OCI-LY3 (cell line): Measurements from ENCODE around the gene HCRTR2.

Source experiments
- H2AFZ ChIP-seq: fragments of 200-600, 300-600 bp; shearing (Covaris generic); 2 replicates; pipeline ENCODE4 v1.6.0; 2014; ENCODE audit warnings: antibody characterized with exemption, low read depth, low read length
- H3K27ac ChIP-seq: fragments of 200-600, 300-600 bp; sonication (generic); 2 replicates; pipeline ENCODE4 v1.5.1; 2014; ENCODE audit warnings: mild to moderate bottlenecking, low read length, moderate library complexity, mixed read lengths
- H3K27me3 ChIP-seq: fragments of 200-600, 300-600 bp; sonication (generic); 2 replicates; pipeline ENCODE4 v1.6.1; 2014; ENCODE audit warnings: low read depth, low read length, mixed read lengths
- H3K36me3 ChIP-seq: fragments of 200-600, 300-600 bp; sonication (generic); replicated peaks from 2 replicates; pipeline ENCODE3; 2014; ENCODE audit warnings: low read depth, low read length, mixed read lengths
- H3K4me1 ChIP-seq: fragments of 300-600, 200-600 bp; sonication (generic); 2 replicates; pipeline ENCODE4 v1.6.1; 2014; ENCODE audit warnings: low read length, mixed read lengths
- H3K4me2 ChIP-seq: fragments of 200-600, 300-600 bp; sonication (generic); 2 replicates; pipeline ENCODE4 v1.6.1; 2014; ENCODE audit warnings: low read length, mixed read lengths
- H3K4me3 ChIP-seq: fragments of 300-600, 200-600 bp; sonication (generic); 2 replicates; pipeline ENCODE4 v1.5.1; 2014; ENCODE audit warnings: antibody characterized with exemption, mild to moderate bottlenecking, low read length, moderate library complexity
- H3K79me2 ChIP-seq: fragments of 300-600, 200-600 bp; shearing (Covaris generic); 2 replicates; pipeline ENCODE4 v1.6.1; 2014; ENCODE audit warnings: mild to moderate bottlenecking, low read length, mixed read lengths
- H3K9ac ChIP-seq: fragments of 300-600, 200-600 bp; shearing (Covaris generic); 2 replicates; pipeline ENCODE4 v1.6.0; 2014; ENCODE audit warnings: mild to moderate bottlenecking, low read length, moderate library complexity
- H3K9me3 ChIP-seq: fragments of 200-600, 300-600 bp; shearing (Covaris generic); 2 replicates; pipeline ENCODE4 v1.6.1; 2014; ENCODE audit warnings: low read length, mixed read lengths; ENCODE audit not compliant: insufficient read depth
- H4K20me1 ChIP-seq: fragments of 200-600, 300-600 bp; sonication (generic); 2 replicates; pipeline ENCODE4 v1.6.1; 2016; ENCODE audit warnings: low read length, mixed read lengths; ENCODE audit not compliant: insufficient read depth
- EZH2phosphoT487 ChIP-seq: fragments of 200-600 bp; shearing (Covaris generic); IDR thresholded peaks from 2 replicates; pipeline ENCODE4 v1.6.1; 2018; ENCODE audit warnings: antibody characterized with exemption, mixed run types, low read depth
- TF ChIP-seq, protein P1 (sequence below): fragments of 200-600, 300-600 bp; sonication (generic); IDR thresholded peaks from 2 replicates; pipeline ENCODE4 v1.5.1; 2014; ENCODE audit warnings: antibody characterized with exemption, low read length, low read depth

The HCRTR2 gene

DNA sequence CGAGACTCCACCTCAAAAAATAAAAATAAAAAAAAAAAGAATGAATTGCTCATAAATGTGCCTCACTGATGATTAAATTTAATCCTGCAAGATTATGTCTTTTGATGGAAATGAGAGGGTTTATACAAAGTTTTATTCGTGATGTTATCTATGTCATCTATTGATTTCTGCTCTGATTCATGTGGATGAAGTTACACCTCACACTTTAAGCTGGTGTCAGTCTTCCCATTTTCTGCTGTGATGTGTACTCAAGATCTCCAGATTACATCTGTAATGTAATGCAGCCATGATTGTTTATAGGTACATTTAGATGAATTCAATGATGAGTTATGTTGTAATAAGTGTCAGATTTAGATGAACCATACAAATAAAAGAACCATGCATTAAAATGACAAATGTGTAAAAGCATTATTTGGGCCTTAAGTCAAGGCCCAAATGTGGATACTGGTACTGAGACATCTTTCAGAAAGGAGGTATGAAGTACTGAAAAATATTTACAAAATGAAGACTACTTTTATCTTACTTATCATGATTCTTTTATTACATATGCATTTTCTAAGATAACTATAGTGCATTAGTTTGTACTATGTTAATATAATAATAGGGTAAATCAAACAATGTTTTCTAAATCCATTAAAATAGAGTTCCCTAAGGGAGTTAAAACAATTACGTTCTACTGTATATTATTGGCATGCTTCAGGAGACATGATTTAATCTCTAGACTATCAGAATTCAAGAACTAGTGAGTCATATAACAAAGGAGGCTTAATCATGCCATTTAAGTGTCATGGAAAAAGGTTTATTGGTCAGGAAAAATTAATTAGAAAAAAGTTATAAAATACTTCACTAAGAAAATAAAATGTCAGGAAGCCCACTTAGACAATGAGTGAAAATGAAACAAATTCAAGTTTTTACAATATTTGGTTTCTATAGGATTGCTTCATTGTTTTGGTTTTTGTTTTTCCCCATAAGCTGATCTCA is 34.5 kb downstream of the HCRTR2 start:
- H3K9me3 ChIP-seq, result no peaks in the 10 kb centered on the region
- H2AFZ ChIP-seq, result no peak overlapping the region
- no peaks in the 10 kb centered on the region for H4K20me1 ChIP-seq
- no peaks in the 10 kb centered on the region for H3K79me2 ChIP-seq
- TF ChIP-seq EZH2phosphoT487, result no peak
- TF ChIP-seq, protein P1, sequence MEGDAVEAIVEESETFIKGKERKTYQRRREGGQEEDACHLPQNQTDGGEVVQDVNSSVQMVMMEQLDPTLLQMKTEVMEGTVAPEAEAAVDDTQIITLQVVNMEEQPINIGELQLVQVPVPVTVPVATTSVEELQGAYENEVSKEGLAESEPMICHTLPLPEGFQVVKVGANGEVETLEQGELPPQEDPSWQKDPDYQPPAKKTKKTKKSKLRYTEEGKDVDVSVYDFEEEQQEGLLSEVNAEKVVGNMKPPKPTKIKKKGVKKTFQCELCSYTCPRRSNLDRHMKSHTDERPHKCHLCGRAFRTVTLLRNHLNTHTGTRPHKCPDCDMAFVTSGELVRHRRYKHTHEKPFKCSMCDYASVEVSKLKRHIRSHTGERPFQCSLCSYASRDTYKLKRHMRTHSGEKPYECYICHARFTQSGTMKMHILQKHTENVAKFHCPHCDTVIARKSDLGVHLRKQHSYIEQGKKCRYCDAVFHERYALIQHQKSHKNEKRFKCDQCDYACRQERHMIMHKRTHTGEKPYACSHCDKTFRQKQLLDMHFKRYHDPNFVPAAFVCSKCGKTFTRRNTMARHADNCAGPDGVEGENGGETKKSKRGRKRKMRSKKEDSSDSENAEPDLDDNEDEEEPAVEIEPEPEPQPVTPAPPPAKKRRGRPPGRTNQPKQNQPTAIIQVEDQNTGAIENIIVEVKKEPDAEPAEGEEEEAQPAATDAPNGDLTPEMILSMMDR, result no peak
- H3K4me1 ChIP-seq, result no peaks in the 10 kb centered on the region
- H3K4me3 ChIP-seq, result no peak overlapping the region
- H3K36me3 ChIP-seq, result no peaks in the 10 kb centered on the region
- H3K9ac ChIP-seq, result no peak overlapping the region
- H3K27ac ChIP-seq, result no peak overlapping the region
- H3K27me3 ChIP-seq, result no peaks in the 10 kb centered on the region
- H3K4me2 ChIP-seq, result no peak overlapping the region

DNA sequence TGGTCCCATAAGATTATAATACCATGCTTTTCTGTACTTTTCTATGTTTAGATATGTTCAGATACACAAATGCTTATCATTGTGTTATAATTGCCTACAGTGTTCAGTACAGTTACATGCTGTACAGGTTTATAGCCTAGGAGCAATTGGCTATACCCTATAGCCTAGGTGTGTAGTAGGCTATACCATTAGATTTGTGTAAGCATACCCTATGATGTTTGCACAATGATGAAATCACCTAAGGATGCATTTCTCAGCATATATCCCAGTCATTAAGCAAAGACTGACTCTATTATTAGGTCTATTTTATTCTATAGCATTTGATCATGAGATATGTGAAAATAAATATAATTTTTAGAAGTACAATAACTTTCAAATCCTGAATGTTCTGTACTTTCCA is 36.6 kb downstream of the HCRTR2 start:
- no peaks in the 10 kb centered on the region for H4K20me1 ChIP-seq

DNA sequence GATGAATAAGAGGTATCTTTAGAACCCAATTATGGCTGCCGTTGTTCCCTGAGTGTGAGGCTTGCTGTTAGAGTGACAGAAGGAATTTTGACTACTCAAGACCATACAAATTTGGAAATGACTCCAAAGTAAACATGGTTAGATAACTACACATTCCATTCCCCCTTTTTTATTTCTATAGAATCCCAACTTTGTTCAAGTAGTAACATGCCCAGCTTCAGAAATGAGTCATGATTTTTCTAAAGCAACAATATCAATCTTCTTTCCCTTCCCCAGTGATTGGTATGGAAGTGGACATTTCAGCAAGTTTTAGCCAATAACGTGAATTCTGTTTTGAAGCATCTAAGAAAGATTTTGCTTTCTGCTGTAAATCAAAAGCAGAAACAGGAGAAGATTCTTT is 37.8 kb downstream of the HCRTR2 start:
- Histone ChIP-seq H3K27me3 (no peaks in the 10 kb centered on the region), H3K4me1 (no peaks in the 10 kb centered on the region), H4K20me1 (no peaks in the 10 kb centered on the region), H3K79me2 (no peaks in the 10 kb centered on the region), H2AFZ (no peak overlapping the region), H3K4me3 (no peak overlapping the region), H3K4me2 (no peak overlapping the region), H3K27ac (no peak overlapping the region), H3K9ac (no peak overlapping the region), H3K36me3 (no peaks in the 10 kb centered on the region), H3K9me3 (no peaks in the 10 kb centered on the region)
- TF ChIP-seq EZH2phosphoT487, result no peak
- TF ChIP-seq, protein P1, result no peak

More for the DNA sequence above, 36.6 kb downstream of the HCRTR2 start:
- no peaks in the 10 kb centered on the region for H3K9me3 ChIP-seq
- no peak overlapping the region for H3K9ac ChIP-seq
- no peaks in the 10 kb centered on the region for H3K27me3 ChIP-seq
- H3K27ac ChIP-seq, result no peak overlapping the region
- H3K36me3 ChIP-seq, result no peaks in the 10 kb centered on the region
- H2AFZ ChIP-seq, result no peak overlapping the region
- H3K4me2 ChIP-seq, result no peak overlapping the region
- H3K79me2 ChIP-seq, result no peaks in the 10 kb centered on the region
- no peaks in the 10 kb centered on the region for H3K4me1 ChIP-seq
- TF ChIP-seq, protein P1, result no peak
- TF ChIP-seq EZH2phosphoT487, result no peak
- H3K4me3 ChIP-seq, result no peak overlapping the region

DNA sequence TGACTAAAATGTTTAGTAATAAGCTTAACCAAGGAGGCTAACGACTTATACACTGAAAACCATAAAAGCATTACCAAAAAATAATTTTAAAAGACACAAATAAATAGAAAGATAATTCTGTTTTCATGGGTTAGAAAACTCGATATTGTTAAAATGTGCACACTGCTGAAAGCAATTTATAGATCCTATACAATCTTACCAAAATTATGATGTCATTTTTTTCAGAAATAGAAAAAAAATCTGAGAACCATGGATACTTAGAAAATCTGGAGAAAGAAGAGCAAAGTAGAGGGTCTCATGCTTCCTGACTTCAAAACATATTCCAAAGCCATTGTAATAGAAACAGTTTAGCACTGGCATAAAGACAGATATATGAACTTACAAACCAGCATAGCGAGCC is 46.6 kb downstream of the HCRTR2 start:
- no peaks in the 10 kb centered on the region for H3K4me1 ChIP-seq
- H2AFZ ChIP-seq, result no peak overlapping the region
- no peak overlapping the region for H3K4me2 ChIP-seq
- no peaks in the 10 kb centered on the region for H3K9me3 ChIP-seq
- no peak overlapping the region for H3K27ac ChIP-seq
- no peaks in the 10 kb centered on the region for H3K79me2 ChIP-seq
- H3K27me3 ChIP-seq, result no peaks in the 10 kb centered on the region
- TF ChIP-seq EZH2phosphoT487, result no peak
- TF ChIP-seq, protein P1, result no peak
- no peak overlapping the region for H3K4me3 ChIP-seq
- H3K9ac ChIP-seq, result no peak overlapping the region
- H3K36me3 ChIP-seq, result no peaks in the 10 kb centered on the region
- H4K20me1 ChIP-seq, result no peaks in the 10 kb centered on the region
